GM12891 (cell line): ENCODE results near the gene ALDH1A1.

Experiments
- DNase-seq: peaks from one replicate; pipeline ENCODE4 v3.0.0; 2011; ENCODE audit warnings: low spot score; ENCODE audit not compliant: insufficient read length
- FAIRE-seq: peaks from 2 replicates; lab custom pipeline; 2011; peaks lifted over from hg19 to GRCh38; lab: Jason Lieb, UNC
- PAX5 ChIP-seq: IDR thresholded peaks from 2 replicates; pipeline ENCODE4 v1.6.1; 2011; ENCODE audit warnings: low read length, moderate library complexity, mild to moderate bottlenecking; ENCODE audit not compliant: insufficient read depth, severe bottlenecking
- POLR2A ChIP-seq: IDR thresholded peaks from 2 replicates; pipeline ENCODE4 v1.6.1; 2011; ENCODE audit warnings: low read depth, low read length, control low read depth
- POLR2AphosphoS5 ChIP-seq: IDR thresholded peaks from 2 replicates; pipeline ENCODE4 v1.6.1; 2011; ENCODE audit warnings: low read depth, low read length, control low read depth
- POU2F2 ChIP-seq: IDR thresholded peaks from 2 replicates; pipeline ENCODE4 v1.6.1; 2011; ENCODE audit warnings: low read depth, mild to moderate bottlenecking, control low read depth, low read length, moderate library complexity
- SPI1 ChIP-seq: IDR thresholded peaks from 2 replicates; pipeline ENCODE4 v1.6.1; 2011; ENCODE audit warnings: low read depth, low read length, control low read depth
- TAF1 ChIP-seq: IDR thresholded peaks from 2 replicates; pipeline ENCODE4 v1.6.1; 2011; ENCODE audit warnings: low read depth, low read length, control low read depth

The ALDH1A1 gene

GRCh38 chr9:72913382-72914009 is 39.4 kb downstream of the ALDH1A1 start:
- TF ChIP-seq PAX5 (no peak), POLR2AphosphoS5 (no peak), SPI1 (no peak), POU2F2 (no peak), TAF1 (no peak)
- no peak for FAIRE-seq
- DNase-seq, result no peak

- TF ChIP-seq SPI1 (no peak), PAX5 (no peak), POU2F2 (no peak), TAF1 (no peak), POLR2A (no peak), POLR2AphosphoS5 (no peak)
- FAIRE-seq, result no peak
- DNase-seq, result no peak
These were observed 40.1 kb downstream of the ALDH1A1 start for GRCh38 chr9:72912476-72913381.

GRCh38 chr9:72911816-72912215 is 41.0 kb downstream of the ALDH1A1 start:
- TF ChIP-seq TAF1, result no peak
- no peak for TF ChIP-seq SPI1
- no peak for TF ChIP-seq POU2F2
- TF ChIP-seq POLR2A, result no peak
- no peak for TF ChIP-seq PAX5
- no peak for TF ChIP-seq POLR2AphosphoS5
- no peak for FAIRE-seq

GRCh38 chr9:72911247-72911775 is 41.5 kb downstream of the ALDH1A1 start:
- no peak for FAIRE-seq
- TF ChIP-seq POU2F2, result no peak

More at GRCh38 chr9:72911816-72912215, 41.0 kb downstream of the ALDH1A1 start:
- DNase-seq, result no peak

GRCh38 chr9:72909428-72909827 is 43.4 kb downstream of the ALDH1A1 start:
- no peak for TF ChIP-seq POLR2AphosphoS5
- no peak for TF ChIP-seq POU2F2
- no peak for TF ChIP-seq SPI1
- no peak for TF ChIP-seq POLR2A
- no peak for TF ChIP-seq TAF1
- TF ChIP-seq PAX5, result no peak
- no peak for DNase-seq
- FAIRE-seq, result no peak

More at GRCh38 chr9:72911247-72911775, 41.5 kb downstream of the ALDH1A1 start:
- DNase-seq, result no peak

GRCh38 chr9:72907421-72907820 is 45.4 kb downstream of the ALDH1A1 start:
- TF ChIP-seq POLR2AphosphoS5, result no peak
- TF ChIP-seq TAF1, result no peak
- FAIRE-seq (no peak), DNase-seq (no peak)

GRCh38 chr9:72906810-72907209 is 46.0 kb downstream of the ALDH1A1 start:
- FAIRE-seq (no peak), DNase-seq (no peak)
- TF ChIP-seq POLR2A (no peak), SPI1 (no peak), POLR2AphosphoS5 (no peak), POU2F2 (no peak), PAX5 (no peak)

GRCh38 chr9:72905514-72906480 is 47.1 kb downstream of the ALDH1A1 start:
- DNase-seq (no peak), FAIRE-seq (no peak)
- TF ChIP-seq PAX5 (no peak), POLR2A (no peak), POU2F2 (no peak), SPI1 (no peak), TAF1 (no peak), POLR2AphosphoS5 (no peak)
